Epithelial cell of esophagus (primary cell): ENCODE data around the gene MANBA.

Source experiments
- DNase-seq: peaks from one replicate; pipeline ENCODE4 v3.0.0; 2010; ENCODE audit warnings: low read depth
- H3K4me3 ChIP-seq: 2 replicates; pipeline ENCODE4 v1.5.1; 2011; ENCODE audit warnings: mild to moderate bottlenecking, low read length, control low read depth
- TF ChIP-seq, protein P1 (sequence below): IDR thresholded peaks from 2 replicates; pipeline ENCODE4 v1.5.1; 2011; ENCODE audit warnings: low read depth, mild to moderate bottlenecking, low read length, control low read depth, inconsistent platforms; ENCODE audit not compliant: insufficient read depth; ENCODE audit errors: missing control alignments

MANBA gene

DNA sequence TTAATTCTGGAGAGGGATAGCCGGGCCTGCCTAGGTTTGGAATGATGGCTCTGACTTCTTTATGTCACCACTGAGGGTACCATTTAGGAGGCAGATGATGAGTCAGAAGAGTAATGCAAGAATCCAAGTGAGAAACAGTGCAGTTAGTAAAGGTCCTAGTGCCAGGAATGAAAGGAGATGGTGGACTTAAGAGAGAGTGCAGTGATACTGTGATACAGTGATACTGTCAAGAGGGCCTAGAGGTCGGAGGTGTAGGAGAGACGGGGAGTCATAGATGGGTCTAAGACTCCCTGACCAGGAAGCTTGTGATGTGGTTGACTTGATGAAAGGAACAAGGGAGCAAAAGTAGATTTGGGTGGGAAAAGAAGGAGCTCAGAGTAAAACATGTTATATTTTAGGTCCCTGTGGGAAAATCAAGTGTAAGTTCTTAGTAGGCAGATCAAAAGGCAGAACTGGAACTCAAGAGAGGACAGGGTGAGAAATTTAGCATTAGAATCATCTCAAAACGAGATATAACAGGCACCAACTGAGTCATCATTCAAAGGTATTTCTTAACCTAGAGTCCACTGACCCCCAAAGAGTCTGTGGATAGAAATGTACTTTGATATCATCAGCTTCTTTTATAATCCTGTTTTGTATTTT is 174.6 kb downstream of the MANBA start:
- no peak overlapping the region for H3K4me3 ChIP-seq
- TF ChIP-seq, protein P1, sequence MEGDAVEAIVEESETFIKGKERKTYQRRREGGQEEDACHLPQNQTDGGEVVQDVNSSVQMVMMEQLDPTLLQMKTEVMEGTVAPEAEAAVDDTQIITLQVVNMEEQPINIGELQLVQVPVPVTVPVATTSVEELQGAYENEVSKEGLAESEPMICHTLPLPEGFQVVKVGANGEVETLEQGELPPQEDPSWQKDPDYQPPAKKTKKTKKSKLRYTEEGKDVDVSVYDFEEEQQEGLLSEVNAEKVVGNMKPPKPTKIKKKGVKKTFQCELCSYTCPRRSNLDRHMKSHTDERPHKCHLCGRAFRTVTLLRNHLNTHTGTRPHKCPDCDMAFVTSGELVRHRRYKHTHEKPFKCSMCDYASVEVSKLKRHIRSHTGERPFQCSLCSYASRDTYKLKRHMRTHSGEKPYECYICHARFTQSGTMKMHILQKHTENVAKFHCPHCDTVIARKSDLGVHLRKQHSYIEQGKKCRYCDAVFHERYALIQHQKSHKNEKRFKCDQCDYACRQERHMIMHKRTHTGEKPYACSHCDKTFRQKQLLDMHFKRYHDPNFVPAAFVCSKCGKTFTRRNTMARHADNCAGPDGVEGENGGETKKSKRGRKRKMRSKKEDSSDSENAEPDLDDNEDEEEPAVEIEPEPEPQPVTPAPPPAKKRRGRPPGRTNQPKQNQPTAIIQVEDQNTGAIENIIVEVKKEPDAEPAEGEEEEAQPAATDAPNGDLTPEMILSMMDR: no peak
- DNase-seq: peak; percentile 38

DNA sequence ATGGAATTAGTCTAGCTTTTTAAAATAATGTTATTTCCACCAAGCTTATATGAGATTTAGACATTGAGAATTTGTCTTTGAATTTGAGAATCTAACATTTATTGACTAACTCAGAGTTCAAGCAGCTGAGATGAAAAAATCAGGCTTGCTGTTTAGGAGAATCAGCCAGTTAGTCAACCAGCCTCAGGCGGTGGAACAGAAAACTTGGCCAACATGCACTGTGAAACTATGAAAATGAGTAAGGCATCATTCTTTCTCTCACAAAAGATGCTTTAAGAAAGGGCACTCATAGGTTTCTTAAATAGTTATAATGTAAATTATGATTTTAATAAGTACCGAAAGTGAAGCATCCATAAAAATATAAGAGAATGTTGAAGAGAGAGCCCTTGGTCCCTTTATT is 175.4 kb downstream of the MANBA start:
- DNase-seq: peak; percentile 88
- TF ChIP-seq, protein P1: no peak
- H3K4me3 ChIP-seq: no peak overlapping the region

DNA sequence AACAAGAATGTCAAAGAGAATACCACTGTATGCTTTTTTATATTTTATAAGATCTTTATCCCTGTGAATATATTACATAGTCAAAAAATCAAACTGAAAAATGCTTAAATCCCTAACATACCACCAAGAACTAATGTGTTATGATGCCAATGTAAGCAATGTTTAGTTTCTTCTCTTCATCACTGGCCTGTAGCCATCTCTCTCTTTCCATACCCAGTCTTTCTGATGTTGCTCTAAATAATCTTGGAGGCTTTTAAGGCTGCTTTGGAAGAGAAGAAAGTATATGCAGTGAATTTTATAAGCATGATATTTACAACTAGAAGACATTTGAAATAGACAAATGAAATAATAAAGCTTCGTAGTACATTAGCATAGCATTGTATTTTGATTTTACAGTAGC is 176.7 kb downstream of the MANBA start:
- no peak for DNase-seq
- H3K4me3 ChIP-seq: no peak overlapping the region
- TF ChIP-seq, protein P1: no peak
